Effector memory CD8-positive, alpha-beta T cell (primary cell): ENCODE measurements around the gene EPHA4.

Experiments used
- ATAC-seq: fragments of 150-1000 bp; cut with Tn5 transposase; replicated peaks from 2 replicates; pipeline ENCODE4 v1.10.0; 2021; ENCODE audit warnings: mild to moderate bottlenecking, moderate library complexity
- DNase-seq, 3 experiments: peaks; one replicate each; pipeline ENCODE4 v3.0.0; 2021
- H3K27ac Mint-ChIP-seq, 2 donors: one replicate each; pipeline ENCODE4 v1.8.0; 2022; ENCODE audit warnings: mild to moderate bottlenecking in 2 of 2, mixed read lengths in 2 of 2, moderate library complexity in 2 of 2
- H3K27me3 Mint-ChIP-seq, 2 donors: one replicate each; pipeline ENCODE4 v1.8.0; 2022; ENCODE audit warnings: mixed read lengths in 2 of 2
- H3K36me3 Mint-ChIP-seq: one replicate; pipeline ENCODE4 v1.8.0; 2022; ENCODE audit warnings: mild to moderate bottlenecking, moderate library complexity, mixed read lengths; ENCODE audit not compliant: insufficient read depth
- H3K4me1 Mint-ChIP-seq, 2 donors: one replicate each; pipeline ENCODE4 v1.8.0; 2022; ENCODE audit warnings: low read depth in 2 of 2, mixed read lengths in 2 of 2
- H3K4me3 Mint-ChIP-seq, 2 donors: one replicate each; pipeline ENCODE4 v1.8.0; 2022; ENCODE audit warnings: mild to moderate bottlenecking in 2 of 2, mixed read lengths in 2 of 2, moderate library complexity in 2 of 2
- H3K9me3 Mint-ChIP-seq, 2 donors: one replicate each; pipeline ENCODE4 v1.8.0; 2022; ENCODE audit warnings: mixed read lengths in 2 of 2

Gene EPHA4

GRCh38 chr2:221389421-221389820, 182.7 kb downstream of the EPHA4 start:
- Mint-ChIP-seq H3K27me3 (peaks cover 10 to 19% of the 10 kb centered on the region in 2 donors), H3K27ac (no peak overlapping the region), H3K4me3 (no peak overlapping the region), H3K36me3 (no peaks in the 10 kb centered on the region), H3K9me3 (no peaks in the 10 kb centered on the region), H3K4me1 (no peaks in the 10 kb centered on the region)
- no peak for ATAC-seq
- DNase-seq: no peak

- no peak for ATAC-seq
- no peak for DNase-seq
Observed at GRCh38 chr2:221388891-221389290, 183.2 kb downstream of the EPHA4 start.

DNA sequence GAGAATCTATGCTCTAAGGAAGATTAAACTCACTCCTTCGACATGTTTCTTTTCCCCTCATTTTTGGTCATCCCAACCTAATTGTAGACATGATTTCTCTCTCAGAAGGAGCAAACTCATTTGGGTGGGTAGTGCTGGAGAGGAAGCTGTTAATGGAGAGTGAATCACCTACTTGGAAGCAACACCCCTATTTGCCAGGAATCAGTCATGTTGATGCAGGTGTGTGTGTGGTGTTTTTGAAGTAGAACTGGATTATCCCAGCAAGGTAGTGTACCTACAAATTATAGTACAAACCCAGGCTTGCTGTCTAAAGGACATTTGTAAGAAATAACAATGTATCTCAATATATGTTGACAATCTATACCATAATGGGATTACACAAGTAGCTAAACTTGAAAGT, 186.4 kb downstream of the EPHA4 start:
- H3K4me1 Mint-ChIP-seq: no peaks in the 10 kb centered on the region
- no peak for DNase-seq
- H3K9me3 Mint-ChIP-seq: no peaks in the 10 kb centered on the region
- no peak overlapping the region for H3K27ac Mint-ChIP-seq
- peaks cover 10 to 12% of the 10 kb centered on the region in 2 donors for H3K27me3 Mint-ChIP-seq
- H3K36me3 Mint-ChIP-seq: no peaks in the 10 kb centered on the region
- H3K4me3 Mint-ChIP-seq: no peak overlapping the region
- no peak for ATAC-seq

More at GRCh38 chr2:221388891-221389290, 183.2 kb downstream of the EPHA4 start:
- H3K9me3 Mint-ChIP-seq: no peaks in the 10 kb centered on the region
- peaks cover 10 to 19% of the 10 kb centered on the region in 2 donors for H3K27me3 Mint-ChIP-seq
- no peak overlapping the region for H3K4me3 Mint-ChIP-seq
- H3K27ac Mint-ChIP-seq: no peak overlapping the region
- H3K36me3 Mint-ChIP-seq: no peaks in the 10 kb centered on the region
- no peaks in the 10 kb centered on the region for H3K4me1 Mint-ChIP-seq

DNA sequence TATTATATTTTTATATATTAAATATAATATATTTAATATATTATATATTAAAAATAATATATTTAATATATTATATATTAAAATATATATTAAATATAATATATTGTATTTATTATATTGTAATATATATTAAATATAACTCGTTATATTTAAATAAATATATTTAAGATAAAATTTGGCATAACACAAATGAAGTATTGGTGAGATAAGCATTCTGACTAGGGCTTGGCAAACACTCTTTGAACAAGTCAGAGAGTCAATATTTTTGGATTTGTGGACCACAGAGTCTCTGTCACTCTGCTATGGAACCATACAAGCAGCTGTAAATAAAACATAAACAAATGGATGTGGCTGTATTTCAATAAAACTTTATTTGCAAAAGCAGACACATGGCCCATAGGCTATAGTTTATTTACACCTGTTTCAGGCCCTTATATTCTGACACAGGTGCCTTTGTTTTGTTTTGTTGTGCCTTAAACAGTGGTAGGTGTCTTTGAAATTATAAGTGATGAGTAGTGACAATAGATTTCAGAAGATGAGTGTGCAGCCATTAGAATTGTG, 190.1 kb downstream of the EPHA4 start:
- ATAC-seq: no peak
- Mint-ChIP-seq H3K27ac (no peak overlapping the region), H3K36me3 (no peaks in the 10 kb centered on the region), H3K4me1 (no peaks in the 10 kb centered on the region), H3K9me3 (no peaks in the 10 kb centered on the region), H3K27me3 (peaks cover 10 to 12% of the 10 kb centered on the region in 2 donors), H3K4me3 (no peak overlapping the region)
- no peak for DNase-seq

DNA sequence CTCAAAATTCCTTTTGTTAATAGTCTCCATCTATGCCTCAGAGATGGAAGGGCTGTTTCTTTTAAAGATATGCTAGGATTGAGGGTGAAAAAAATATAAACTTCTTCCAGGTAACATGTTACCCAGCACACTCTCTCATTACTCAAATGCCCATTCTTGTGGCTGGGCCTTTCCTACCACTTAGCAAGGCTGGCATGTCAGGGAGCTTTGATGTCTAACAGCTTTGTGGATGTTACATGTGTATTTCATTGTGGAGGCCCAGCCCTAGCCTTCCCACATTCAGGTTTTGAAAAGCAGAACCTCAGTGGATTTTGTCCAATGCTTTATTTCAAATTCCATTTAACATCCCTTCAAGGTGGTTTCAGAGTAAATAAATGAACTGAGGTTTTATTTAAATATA, 191.4 kb downstream of the EPHA4 start:
- Mint-ChIP-seq H3K27me3 (peaks cover under 1 to 2% of the 10 kb centered on the region in 2 donors), H3K4me3 (no peak overlapping the region), H3K4me1 (no peaks in the 10 kb centered on the region), H3K27ac (no peak overlapping the region), H3K9me3 (no peaks in the 10 kb centered on the region), H3K36me3 (no peaks in the 10 kb centered on the region)
- DNase-seq (no peak), ATAC-seq (no peak)

DNA sequence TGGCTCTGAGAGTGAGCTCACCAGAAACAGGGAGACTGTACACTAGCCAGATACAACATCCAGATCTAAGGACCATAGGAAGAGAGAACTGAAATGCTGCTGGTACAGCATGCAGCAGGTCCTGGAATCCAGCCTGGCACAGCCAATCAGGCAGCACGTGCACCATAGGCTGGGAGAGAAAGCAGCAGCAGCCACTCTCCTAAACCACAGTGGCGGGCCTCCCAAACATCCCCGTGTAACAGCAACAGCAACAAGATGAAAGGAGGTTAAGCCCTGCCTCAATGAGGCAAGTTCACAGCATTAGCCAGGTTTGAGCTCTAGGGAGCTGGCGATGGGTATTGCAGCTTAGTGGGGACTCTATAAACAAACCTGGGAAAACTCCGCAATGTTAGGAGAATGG, 192.0 kb downstream of the EPHA4 start:
- ATAC-seq (no peak), DNase-seq (no peak)
- Mint-ChIP-seq H3K9me3 (no peaks in the 10 kb centered on the region), H3K4me1 (no peaks in the 10 kb centered on the region), H3K27ac (peak overlapping the region in 1 of 2 donors; percentile 76), H3K4me3 (no peak overlapping the region), H3K27me3 (peaks cover 0 to 2% of the 10 kb centered on the region in 2 donors), H3K36me3 (no peaks in the 10 kb centered on the region)

- DNase-seq: no peak
- H3K27ac Mint-ChIP-seq: no peak overlapping the region
- no peaks in the 10 kb centered on the region for H3K9me3 Mint-ChIP-seq
- ATAC-seq: no peak
- H3K36me3 Mint-ChIP-seq: no peaks in the 10 kb centered on the region
- no peaks in the 10 kb centered on the region for H3K4me1 Mint-ChIP-seq
- no peak overlapping the region for H3K4me3 Mint-ChIP-seq
- H3K27me3 Mint-ChIP-seq: peaks cover 9 to 14% of the 10 kb centered on the region in 2 donors
Observed at GRCh38 chr2:221377597-221377996, 194.5 kb downstream of the EPHA4 start.

GRCh38 chr2:221377066-221377465, 195.0 kb downstream of the EPHA4 start:
- no peaks in the 10 kb centered on the region for H3K4me1 Mint-ChIP-seq
- H3K27me3 Mint-ChIP-seq: peaks cover 15 to 19% of the 10 kb centered on the region in 2 donors
- DNase-seq: no peak
- H3K36me3 Mint-ChIP-seq: no peaks in the 10 kb centered on the region
- no peak for ATAC-seq
- no peaks in the 10 kb centered on the region for H3K9me3 Mint-ChIP-seq
- H3K27ac Mint-ChIP-seq: no peak overlapping the region
- no peak overlapping the region for H3K4me3 Mint-ChIP-seq

- DNase-seq: no peak
- ATAC-seq: no peak
- Mint-ChIP-seq H3K36me3 (no peaks in the 10 kb centered on the region), H3K27ac (no peak overlapping the region), H3K4me3 (no peak overlapping the region), H3K27me3 (peaks cover 43% of the 10 kb centered on the region in 2 donors), H3K9me3 (no peaks in the 10 kb centered on the region), H3K4me1 (no peaks in the 10 kb centered on the region)
Observed at GRCh38 chr2:221374234-221374633, 197.9 kb downstream of the EPHA4 start.

GRCh38 chr2:221372907-221373306, 199.2 kb downstream of the EPHA4 start:
- H3K4me3 Mint-ChIP-seq: no peak overlapping the region
- DNase-seq (no peak), ATAC-seq (no peak)
- H3K9me3 Mint-ChIP-seq: no peaks in the 10 kb centered on the region
- no peak overlapping the region for H3K27ac Mint-ChIP-seq
- H3K36me3 Mint-ChIP-seq: no peaks in the 10 kb centered on the region
- H3K4me1 Mint-ChIP-seq: no peaks in the 10 kb centered on the region
- H3K27me3 Mint-ChIP-seq: peaks cover 43 to 47% of the 10 kb centered on the region in 2 donors

DNA sequence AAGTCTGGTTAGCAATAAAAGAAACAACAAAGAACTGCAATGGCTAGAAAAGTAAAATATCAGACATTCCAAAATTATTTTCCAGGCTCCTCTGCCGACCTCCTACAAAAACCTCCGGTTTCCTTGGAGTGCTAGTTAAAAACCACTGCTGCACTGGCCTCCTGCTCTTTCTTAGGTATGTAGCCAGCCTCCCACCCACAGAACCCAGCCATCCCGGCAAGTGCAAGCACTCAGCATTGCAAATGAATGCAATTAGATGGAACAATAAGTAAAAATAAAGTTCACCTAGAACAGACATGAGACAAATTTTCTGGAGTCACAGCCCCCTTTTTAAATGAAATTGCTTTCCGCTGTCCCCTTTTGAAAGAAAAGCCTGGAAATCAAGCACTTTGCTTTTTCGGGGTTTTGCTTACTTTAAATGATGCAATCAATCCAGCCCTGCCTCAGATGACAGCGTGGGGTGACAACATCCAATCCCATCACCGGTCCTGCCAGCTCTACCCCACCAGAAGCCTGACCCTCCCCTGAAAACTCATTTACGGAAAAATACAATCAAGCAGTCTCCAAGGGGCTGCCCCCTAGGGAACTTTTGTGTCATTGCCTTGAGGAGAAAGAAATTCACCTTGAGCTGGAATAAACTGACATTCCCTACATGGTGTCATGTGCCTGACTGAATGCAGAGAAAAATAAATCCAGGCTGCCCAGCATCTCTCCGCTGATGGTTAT, 199.8 kb downstream of the EPHA4 start:
- Mint-ChIP-seq H3K4me3 (no peak overlapping the region), H3K27ac (no peak overlapping the region), H3K27me3 (peaks cover 43 to 47% of the 10 kb centered on the region in 2 donors), H3K9me3 (no peaks in the 10 kb centered on the region), H3K36me3 (no peaks in the 10 kb centered on the region), H3K4me1 (no peaks in the 10 kb centered on the region)
- DNase-seq: no peak
- no peak for ATAC-seq

- Mint-ChIP-seq H3K9me3 (no peaks in the 10 kb centered on the region), H3K27me3 (peaks cover 43 to 47% of the 10 kb centered on the region in 2 donors), H3K27ac (no peak overlapping the region), H3K36me3 (no peaks in the 10 kb centered on the region), H3K4me1 (no peaks in the 10 kb centered on the region), H3K4me3 (no peak overlapping the region)
- DNase-seq (no peak), ATAC-seq (no peak)
Observed at GRCh38 chr2:221371347-221371746, 200.8 kb downstream of the EPHA4 start.

DNA sequence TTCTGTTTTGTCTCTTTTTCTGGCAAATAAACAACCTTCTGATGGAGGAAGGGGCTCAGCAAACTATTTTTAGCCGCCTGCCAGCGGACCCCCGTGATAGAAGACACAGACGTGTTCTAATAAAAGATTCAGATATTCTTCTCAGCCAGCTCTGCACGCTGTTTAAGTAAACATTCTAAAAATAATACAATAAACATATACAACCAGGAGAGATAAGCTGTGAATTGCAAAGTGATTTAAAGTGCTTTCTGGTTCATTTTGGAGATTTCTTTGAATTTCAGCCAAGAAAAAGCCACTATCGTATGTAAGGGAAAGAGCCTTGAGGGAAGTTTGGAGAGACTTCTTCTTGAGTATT, 201.3 kb downstream of the EPHA4 start:
- ATAC-seq: no peak
- H3K9me3 Mint-ChIP-seq: no peaks in the 10 kb centered on the region
- no peak for DNase-seq
- H3K4me3 Mint-ChIP-seq: no peak overlapping the region
- no peaks in the 10 kb centered on the region for H3K4me1 Mint-ChIP-seq
- H3K36me3 Mint-ChIP-seq: no peaks in the 10 kb centered on the region
- no peak overlapping the region for H3K27ac Mint-ChIP-seq
- peaks cover 43 to 47% of the 10 kb centered on the region in 2 donors for H3K27me3 Mint-ChIP-seq

DNA sequence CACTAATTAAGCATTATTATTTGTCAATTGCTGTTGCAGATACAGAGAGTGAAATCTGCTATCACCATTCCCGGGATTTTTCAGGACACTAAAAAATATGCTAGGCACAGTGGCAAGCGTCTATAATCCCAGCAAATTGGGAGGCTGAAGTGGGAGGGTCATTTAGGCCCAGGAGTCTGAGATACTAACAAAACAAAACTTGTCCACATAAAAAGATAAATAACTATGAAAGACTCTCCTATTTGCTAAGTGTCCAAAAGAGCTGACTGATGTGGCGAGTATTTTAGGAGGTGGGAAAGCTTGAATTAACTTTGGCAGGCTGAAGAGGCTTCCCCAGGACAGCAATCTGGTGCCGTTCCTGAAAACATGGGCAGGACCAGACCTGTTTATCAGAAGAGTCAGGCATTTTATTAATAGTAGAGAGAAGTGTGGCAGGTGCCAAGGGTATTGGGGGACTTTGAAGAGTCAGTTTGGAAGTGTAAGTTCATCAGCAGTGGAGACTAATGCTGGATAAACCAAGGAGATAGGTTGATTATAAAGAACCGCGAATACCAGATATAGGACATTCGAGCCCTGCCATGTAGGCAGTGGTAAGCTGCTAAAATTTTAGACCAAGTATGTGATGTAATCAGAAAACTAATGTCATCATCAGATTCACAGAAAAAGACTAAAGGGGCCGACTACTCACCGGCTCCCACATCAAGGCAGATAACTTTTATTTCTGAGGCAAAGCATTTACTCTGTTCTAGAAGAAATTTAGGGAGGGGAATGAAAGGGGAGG, 201.8 kb downstream of the EPHA4 start:
- H3K9me3 Mint-ChIP-seq: no peaks in the 10 kb centered on the region
- no peaks in the 10 kb centered on the region for H3K36me3 Mint-ChIP-seq
- peaks cover 43 to 47% of the 10 kb centered on the region in 2 donors for H3K27me3 Mint-ChIP-seq
- H3K27ac Mint-ChIP-seq: no peak overlapping the region
- H3K4me3 Mint-ChIP-seq: no peak overlapping the region
- no peak for DNase-seq
- no peak for ATAC-seq
- H3K4me1 Mint-ChIP-seq: no peaks in the 10 kb centered on the region
